ENCODE results near the gene LZTS2.

DNA sequence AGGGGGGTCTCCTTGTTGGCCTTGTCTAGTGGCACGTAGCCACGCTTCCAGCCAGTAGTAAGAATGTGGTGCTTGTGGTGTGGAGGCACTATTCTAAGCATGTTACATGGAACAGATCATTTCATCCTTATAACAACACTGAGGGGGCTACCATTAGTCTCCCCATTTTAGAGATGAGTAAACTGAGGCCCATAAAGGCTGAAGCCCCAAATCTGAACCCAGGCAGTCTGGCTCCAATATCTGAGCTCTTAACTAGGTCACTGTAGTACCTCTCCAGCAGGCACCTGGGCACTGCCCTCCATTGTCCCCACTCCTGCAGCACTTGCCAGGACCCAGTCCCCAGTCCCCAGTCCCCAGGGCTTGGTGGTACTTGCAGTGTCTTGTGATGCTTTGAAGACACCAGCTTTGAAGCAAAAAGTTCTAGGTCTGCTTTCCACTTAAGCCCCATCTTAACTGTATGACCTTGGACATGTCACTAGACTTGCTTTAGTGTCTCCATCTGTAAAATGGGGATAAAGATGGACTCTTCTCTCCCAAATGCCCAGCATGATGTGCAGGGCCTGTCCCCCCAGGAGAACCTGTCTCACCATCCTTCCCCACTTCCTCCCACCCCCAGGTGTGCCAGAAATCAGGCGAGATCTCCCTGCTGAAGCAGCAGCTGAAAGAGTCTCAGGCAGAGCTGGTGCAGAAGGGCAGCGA, 6.4 kb downstream of the LZTS2 start:
- TF ChIP-seq POLR2AphosphoS5 (IDR thresholded peaks at IDR 0.05; ENCODE audit: borderline replicate concordance, low read depth, low read length) (no peak), FOXP2 (optimal IDR thresholded peaks at IDR 0.05; ENCODE audit: control extremely low read depth, extremely low read length, insufficient read depth) (no peak)
